Heart left ventricle (tissue), 16 donors: ENCODE results near the gene TNPO2. TPM values are rescaled to one million over a fixed set of nuclear protein-coding genes. Genes with fewer than 3 reads are reported as not detected.
A peak's percentile ranks its signal among the peaks of the same experiment; 100 is the strongest.
"Not testable (repeated sequence)": the region's sequence is repeated elsewhere in the genome, so short reads cannot be mapped to it uniquely, and the experiment has no call there.

Experiments used
- ATAC-seq, 4 donors: fragments of 200-7000 bp; cut with Tn5 transposase; one replicate each; pipeline ENCODE4 v1.9.1; 2020 to 2022; ENCODE audit warnings: moderate library complexity in 4 of 4, mild to moderate bottlenecking in 3 of 4, moderate number of reproducible peaks in 1 of 4
- DNase-seq, 5 donors: peaks; one replicate each; pipeline ENCODE4 v3.0.0-alpha.2; 2020
- H3K27ac ChIP-seq, 12 donors: fragments of 200-600 bp; sonication (generic) in 4 of 12; one replicate each; pipeline versions ENCODE4 v1.5.0 to v1.8.0; 2016 to 2022; ENCODE audit warnings: mild to moderate bottlenecking in 2 of 12
- H3K27me3 ChIP-seq, 9 donors: fragments of 200-600 bp; sonication (generic) in 2 of 9; one replicate each; pipeline versions ENCODE4 v1.5.1 to v1.8.0; 2016 to 2022; ENCODE audit warnings: mild to moderate bottlenecking in 3 of 9
- H3K36me3 ChIP-seq, 9 donors: fragments of 200-600 bp; sonication (generic) in 2 of 9; one replicate each; pipeline versions ENCODE4 v1.5.0 to v1.8.0; 2018 to 2022; ENCODE audit warnings: mild to moderate bottlenecking in 2 of 9
- H3K4me1 ChIP-seq, 12 donors: fragments of 200-600 bp; sonication (generic) in 4 of 12; one replicate each; pipeline versions ENCODE4 v1.5.0 to v1.8.0; 2016 to 2022; ENCODE audit warnings: mild to moderate bottlenecking in 3 of 12
- H3K4me3 ChIP-seq, 12 donors: fragments of 200-600 bp; sonication (generic) in 4 of 12; one replicate each; pipeline versions ENCODE4 v1.5.0 to v1.8.0; 2017 to 2022; ENCODE audit warnings: mild to moderate bottlenecking in 9 of 12, moderate library complexity in 4 of 12
- H3K9me3 ChIP-seq, 12 donors: fragments of 200-600 bp; sonication (generic) in 4 of 12; one replicate each; pipeline versions ENCODE4 v1.5.0 to v1.8.0; 2016 to 2022; ENCODE audit warnings: mild to moderate bottlenecking in 1 of 12
- CTCF ChIP-seq, 12 donors: fragments of 200-600 bp; sonication (generic) in 4 of 12; IDR thresholded peaks; one replicate each; pipeline versions ENCODE4 v1.5.0 to v1.8.0; 2018 to 2022; ENCODE audit warnings: antibody characterized with exemption in 12 of 12, mild to moderate bottlenecking in 5 of 12
- POLR2A ChIP-seq, 2 donors: fragments of 450-650 bp; IDR thresholded peaks; one replicate each; pipeline ENCODE4 v1.6.1; 2017; ENCODE audit warnings: antibody characterized with exemption in 2 of 2, mild to moderate bottlenecking in 2 of 2, moderate library complexity in 2 of 2
- WGBS, 4 donors: extraction: QIAGEN DNeasy Blood & Tissue Kit in 2 of 4; methylation state at CpG; one replicate each; pipeline versions ENCODE4 v1.1.5 to v1.1.7; 2013 to 2018; 5-methylcytosine and 5-hydroxymethylcytosine counted together
- intact Hi-C, 10 donors: fragments of 100-400 bp; cut with DNase I; formaldehyde crosslinking; loops; one replicate each; pipeline versions ENCODE4 v1.11.1 to v1.14.2; 2022
- polyA plus RNA-seq, 2 donors: library from polyadenylated mRNA; stranded (reverse); fragments of 200-250 nt; gene quantifications; one replicate each; pipeline ENCODE4 v1.2.3, GENCODE V29; 2013
- total RNA-seq, 9 donors: library from RNA; depleted of rRNA in 2 of 9; stranded (reverse); fragments of >200 nt in 2 of 9; fragmentation: NEBNext Ultra II Directional in 3 of 9; extraction: Animal tissue kit (Norgen Biotek cat#: 25700) in 3 of 9; gene quantifications; one replicate each; pipeline versions ENCODE4 v1.1.0 to v1.2.4, GENCODE V29; 2016 to 2023
- donor health status: ischemic (EF 13 %, LVEDD 7.1; RV severe dilation, severe dysfunction).
- donor health status: healthy with polysubstance abuse.
- donor health status: DM: no; HTN: yes; CAD: no.
- donor health status: DM: no; HTN: no; CAD: no.
- donor health status: ischemic (EF 25% LVEDD 6.9; RV normal size, moderate dysfunction).
- donor health status: ischemic (EF 25% LVEDD 5.7; RV mildly dilated, moderate dysfunction).
- donor health status: healthy.
- donor health status: DM: yes; HTN: yes; CAD: no.
- donor health status: ischemic (EF 35%, LVEDD 5.7; RV mildly dilated, moderate dysfunction).
- donor health status: nonischemic (EF 11% LVEDD 7.7; RV severe dilation, severe dysfunction).
- donor health status: DM: yes; HTN: yes; CAD: no.
- donor health status: PGD.
- donor health status: ischemic (EF 29% LVEDD 5.4; RV normal size, mild dysfunction).
- donor health status: nonischemic (EF 23%, LVEDD 6.1; RV moderate dilation, normal function).

TNPO2 gene
- total and polyA plus RNA-seq, 11 donors: 18.0 to 57.4 (median 37.0) TPM

GRCh38 chr19:12703046-12703445 lies 20.7 kb downstream of the TNPO2 start:
- TF ChIP-seq CTCF (IDR thresholded peaks at IDR 0.05) (no peak), POLR2A (IDR thresholded peaks at IDR 0.05) (no peak)
- no peak for DNase-seq
- H3K36me3 ChIP-seq: peaks cover 0 to 98% (median 90%) of the 10 kb centered on the region in 9 donors
- H3K27me3 ChIP-seq: no peaks in the 10 kb centered on the region
- H3K4me3 ChIP-seq: no peak overlapping the region
- no peaks in the 10 kb centered on the region for H3K4me1 ChIP-seq
- 56 to 72% (median 62%) methylated on average over 9 of the region's 9 CpGs for WGBS, 4 donors
- no peak overlapping the region for H3K27ac ChIP-seq
- intact Hi-C loops: no loop called here
- no peak for ATAC-seq
- H3K9me3 ChIP-seq: no peaks in the 10 kb centered on the region

- no peak for ATAC-seq
- Histone ChIP-seq H3K36me3 (peaks cover 0 to 88% (median 78%) of the 10 kb centered on the region in 9 donors), H3K27ac (no peak overlapping the region), H3K27me3 (no peaks in the 10 kb centered on the region), H3K4me1 (peaks cover 0 to 7% (median 4%) of the 10 kb centered on the region in 12 donors), H3K9me3 (no peaks in the 10 kb centered on the region), H3K4me3 (no peak overlapping the region)
- TF ChIP-seq CTCF (IDR thresholded peaks at IDR 0.05) (no peak), POLR2A (IDR thresholded peaks at IDR 0.05) (no peak)
- DNase-seq: no peak
- intact Hi-C loops: no loop called here
- WGBS, 4 donors: 90 to 92% (median 91%) methylated on average over 22 to 33 of the region's 33 CpGs
Observed at GRCh38 chr19:12701596-12702282, 22.0 kb downstream of the TNPO2 start.

GRCh38 chr19:12698138-12698537 lies 25.6 kb downstream of the TNPO2 start:
- no peak for ATAC-seq
- Histone ChIP-seq H3K4me1 (peaks cover 0 to 22% (median 13%) of the 10 kb centered on the region in 12 donors), H3K27ac (no peak overlapping the region), H3K9me3 (no peaks in the 10 kb centered on the region), H3K27me3 (no peaks in the 10 kb centered on the region), H3K36me3 (peaks cover 0 to 52% (median 42%) of the 10 kb centered on the region in 9 donors), H3K4me3 (no peak overlapping the region)
- no peak for DNase-seq
- TF ChIP-seq POLR2A (IDR thresholded peaks at IDR 0.05) (no peak), CTCF (IDR thresholded peaks at IDR 0.05) (no peak)
- WGBS, 4 donors: 79 to 87% (median 86%) methylated on average over 6 of the region's 6 CpGs
- intact Hi-C loops: no loop called here

- H3K27me3 ChIP-seq, DNase-seq, intact Hi-C loops, H3K9me3 ChIP-seq, ATAC-seq: not testable (repeated sequence)
- 95 to 98% (median 97%) methylated on average over 16 to 22 of the region's 22 CpGs for WGBS, 4 donors
- H3K36me3 ChIP-seq: peaks cover 0 to 45% (median 35%) of the 10 kb centered on the region in 9 donors
- peak overlapping the region in 1 of 12 donors; percentile 96 for H3K4me3 ChIP-seq
- H3K27ac ChIP-seq: peak overlapping the region in 1 of 12 donors; percentile 89
- peaks cover 0 to 22% (median 13%) of the 10 kb centered on the region in 12 donors for H3K4me1 ChIP-seq
Observed at GRCh38 chr19:12697425-12697824, 26.3 kb downstream of the TNPO2 start.
